ENCODE data around the gene HMHB1. TPM values are rescaled to one million over a fixed set of nuclear protein-coding genes. Genes with fewer than 3 reads are reported as not detected.

Gene HMHB1
- total RNA-seq, 1 donor from 2014 or later, result not detected

DNA sequence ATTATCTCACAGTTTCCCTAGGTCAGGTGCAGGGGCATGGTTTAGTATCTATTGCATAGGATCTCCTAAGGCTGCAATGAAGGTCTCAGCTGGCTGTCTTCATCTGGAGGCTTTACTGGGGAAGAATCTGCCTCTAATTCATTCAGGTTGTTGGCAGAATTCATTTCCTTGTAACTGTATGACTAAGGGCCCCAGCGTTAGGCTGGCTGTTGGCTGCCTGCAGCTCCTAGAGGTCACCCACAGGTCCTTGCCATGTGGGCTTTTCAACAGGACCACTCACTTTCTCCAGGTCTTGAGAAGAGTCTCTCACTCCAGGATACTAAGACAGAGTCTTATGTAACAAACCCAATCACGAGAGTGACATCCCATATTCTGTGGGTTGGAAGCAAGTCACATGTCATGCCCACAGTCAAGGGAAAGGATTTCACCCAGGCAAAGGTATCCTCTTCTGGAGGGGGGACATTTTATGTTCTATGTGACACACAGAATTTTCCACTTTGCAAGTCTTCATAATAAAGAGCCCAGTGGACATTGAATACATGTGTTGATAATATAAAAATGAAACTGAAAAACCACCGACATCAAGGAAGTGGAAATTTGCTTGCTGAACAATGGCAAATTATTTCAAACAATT, 38.2 kb downstream of the HMHB1 start:
- ATAC-seq, result no peak
- DNase-seq (ENCODE audit: missing footprints), result no peak
- intact Hi-C loops (cut with DNase I), result no loop called here

DNA sequence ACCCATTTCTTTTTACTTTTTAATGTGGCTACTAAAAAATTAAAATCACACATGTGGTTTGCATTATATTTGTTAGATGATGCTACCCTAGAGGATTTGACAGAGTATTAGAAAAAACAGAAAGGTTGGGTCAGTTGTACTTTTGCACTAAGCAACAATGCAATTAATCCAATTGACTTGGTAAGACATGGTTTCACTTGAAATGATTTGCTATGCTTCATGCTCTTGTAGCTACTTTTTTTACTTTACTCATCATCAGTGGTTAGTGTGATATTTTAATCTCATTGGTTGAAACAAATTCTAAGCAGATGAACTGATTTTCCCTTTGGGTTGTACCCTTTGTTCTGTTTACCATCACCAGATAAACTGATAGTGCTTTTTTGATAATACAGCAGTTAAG, 39.4 kb downstream of the HMHB1 start:
- intact Hi-C loops (cut with DNase I), result no loop called here
- DNase-seq (ENCODE audit: missing footprints), result no peak
- ATAC-seq, result no peak

DNA sequence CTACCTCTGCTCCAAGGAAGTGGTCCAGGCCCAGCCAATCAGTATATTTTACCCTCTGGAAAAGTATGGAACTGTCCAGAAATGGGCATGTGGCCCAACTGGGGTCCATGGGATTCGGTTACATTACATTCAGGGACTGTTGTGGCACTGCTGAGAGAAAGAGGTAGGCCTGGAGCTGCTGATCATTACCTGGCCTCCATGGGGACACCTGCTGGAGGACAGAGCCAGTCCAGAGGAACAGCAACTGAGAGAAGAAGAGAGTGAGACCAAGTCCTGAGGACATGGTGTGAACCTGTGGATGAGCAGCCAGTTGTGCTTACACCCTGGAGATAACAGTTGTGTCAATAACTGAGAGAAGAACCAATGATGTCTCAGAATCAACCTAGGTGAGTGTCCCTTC, 48.2 kb downstream of the HMHB1 start:
- no peak for ATAC-seq
- intact Hi-C loops (cut with DNase I), result no loop called here
- DNase-seq (ENCODE audit: missing footprints), result no peak

DNA sequence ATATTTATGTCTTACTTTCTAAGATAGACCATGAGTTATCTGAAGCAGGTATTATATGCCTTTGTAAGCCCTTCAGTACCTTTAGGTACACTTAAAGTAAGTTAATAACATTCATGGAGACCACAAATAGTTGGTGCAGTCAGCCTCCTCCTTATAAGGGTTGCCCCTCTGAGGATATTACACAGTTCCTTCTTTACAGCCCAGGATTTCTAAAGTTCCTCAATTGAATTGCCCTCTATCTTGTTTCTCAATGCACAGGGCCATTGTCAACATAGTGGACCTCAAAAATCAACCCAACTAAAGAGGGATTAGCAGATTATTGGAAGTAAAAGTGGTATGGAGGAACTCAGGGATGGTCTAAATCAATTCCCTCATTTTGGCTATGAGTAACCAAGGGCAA, 50.3 kb downstream of the HMHB1 start:
- no peak for ATAC-seq
- no peak for DNase-seq (ENCODE audit: missing footprints)
- intact Hi-C loops (cut with DNase I), result no loop called here

DNA sequence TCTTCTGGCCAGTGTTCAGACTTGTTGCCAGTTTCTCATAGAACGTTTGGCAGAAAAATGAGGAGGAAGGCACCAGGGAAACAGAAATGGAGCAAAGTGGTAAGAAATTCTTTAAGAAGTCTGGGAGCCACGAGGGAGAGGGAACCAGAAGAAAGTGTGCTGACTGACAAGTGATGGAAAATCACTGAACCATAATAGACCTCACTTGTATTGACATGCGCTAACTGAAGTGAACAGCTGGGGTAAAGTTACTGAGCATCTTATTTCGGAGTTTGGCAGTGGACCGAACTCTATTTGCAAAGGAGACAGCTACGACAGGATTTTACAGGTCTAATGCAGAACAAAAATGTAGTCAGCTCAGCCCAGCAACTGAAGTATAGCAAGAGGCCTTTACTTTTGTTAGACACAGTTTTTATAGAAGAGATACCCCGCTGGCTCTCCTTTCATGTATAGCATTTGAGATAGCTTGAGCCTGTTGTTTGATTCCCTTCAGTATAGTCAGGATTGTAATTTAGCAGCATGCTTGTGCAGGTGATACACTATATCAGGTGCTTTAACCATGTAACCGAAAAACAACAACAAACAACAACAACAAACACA, 53.6 kb downstream of the HMHB1 start:
- intact Hi-C loops (cut with DNase I), result no loop called here
- DNase-seq (ENCODE audit: missing footprints) (no peak), ATAC-seq (no peak)
